ENCODE measurements around the gene TNP2. TPM values are rescaled to one million over a fixed set of nuclear protein-coding genes. Genes with fewer than 3 reads are reported as not detected.

Gene TNP2
- total RNA-seq, 1 donor from 2014 or later, result not detected

GRCh38 chr16:11245222-11245737 lies 23.8 kb downstream of the TNP2 start:
- Histone ChIP-seq H3K9me3 (no peaks in the 10 kb centered on the region), H3K27me3 (no peaks in the 10 kb centered on the region), H3K27ac (no peak overlapping the region), H3K4me3 (no peak overlapping the region), H3K36me3 (no peaks in the 10 kb centered on the region), H3K4me1 (no peaks in the 10 kb centered on the region)
- DNase-seq (no peak), ATAC-seq (no peak)
- intact Hi-C loops (cut with DNase I), result no loop called here
- no peak for TF ChIP-seq CTCF (IDR thresholded peaks at IDR 0.05)

- no peak for DNase-seq
- ATAC-seq, result no peak
- H3K4me3 ChIP-seq, result no peak overlapping the region
- intact Hi-C loops (cut with DNase I), result no loop called here
- no peak for TF ChIP-seq CTCF (IDR thresholded peaks at IDR 0.05)
- no peaks in the 10 kb centered on the region for H3K36me3 ChIP-seq
- H3K27ac ChIP-seq, result no peak overlapping the region
- H3K27me3 ChIP-seq, result no peaks in the 10 kb centered on the region
- no peaks in the 10 kb centered on the region for H3K9me3 ChIP-seq
- H3K4me1 ChIP-seq, result no peaks in the 10 kb centered on the region
These were observed 26.5 kb downstream of the TNP2 start for GRCh38 chr16:11242658-11243057.

GRCh38 chr16:11241480-11242204 lies 27.5 kb downstream of the TNP2 start:
- intact Hi-C loops (cut with DNase I), result no loop called here
- DNase-seq (no peak), ATAC-seq (no peak)
- H3K27me3 ChIP-seq, result no peaks in the 10 kb centered on the region
- H3K4me3 ChIP-seq, result no peak overlapping the region
- H3K27ac ChIP-seq, result no peak overlapping the region
- TF ChIP-seq CTCF (IDR thresholded peaks at IDR 0.05), result no peak
- H3K36me3 ChIP-seq, result no peaks in the 10 kb centered on the region
- H3K9me3 ChIP-seq, result no peaks in the 10 kb centered on the region
- peaks cover 4% of the 10 kb centered on the region for H3K4me1 ChIP-seq

- Histone ChIP-seq H3K27ac (no peak overlapping the region), H3K27me3 (no peaks in the 10 kb centered on the region), H3K4me3 (no peak overlapping the region), H3K9me3 (no peaks in the 10 kb centered on the region), H3K4me1 (peaks cover 4% of the 10 kb centered on the region), H3K36me3 (no peaks in the 10 kb centered on the region)
- ATAC-seq, result no peak
- no peak for TF ChIP-seq CTCF (IDR thresholded peaks at IDR 0.05)
- intact Hi-C loops (cut with DNase I), result no loop called here
- DNase-seq, result no peak
These were observed 28.3 kb downstream of the TNP2 start for GRCh38 chr16:11240636-11241473.

GRCh38 chr16:11239644-11240632 lies 29.2 kb downstream of the TNP2 start:
- no peak overlapping the region for H3K4me3 ChIP-seq
- H3K4me1 ChIP-seq, result peaks cover 4% of the 10 kb centered on the region
- no peaks in the 10 kb centered on the region for H3K9me3 ChIP-seq
- no peaks in the 10 kb centered on the region for H3K27me3 ChIP-seq
- intact Hi-C loops (cut with DNase I), result no loop called here
- no peak for ATAC-seq
- no peaks in the 10 kb centered on the region for H3K36me3 ChIP-seq
- DNase-seq, result no peak
- no peak overlapping the region for H3K27ac ChIP-seq
- no peak for TF ChIP-seq CTCF (IDR thresholded peaks at IDR 0.05)

Measured in upper lobe of right lung (tissue), 1 donor.